IMR-90 (cell line): ENCODE results near the gene CRYBA4.

Experiments
- BHLHE40 ChIP-seq: fragments of 150-350 bp; IDR thresholded peaks from 2 replicates; pipeline ENCODE4 v1.6.1; 2016; ENCODE audit warnings: mild to moderate bottlenecking, low read depth, low read length
- CEBPB ChIP-seq: IDR thresholded peaks from 2 replicates; pipeline ENCODE4 v1.6.1; 2012; ENCODE audit warnings: low read depth, low read length, improper control_type of control experiment
- CHD1 ChIP-seq: IDR thresholded peaks from 2 replicates; pipeline ENCODE4 v1.6.1; 2012; ENCODE audit warnings: low read depth, low read length, improper control_type of control experiment
- FOS ChIP-seq: fragments of 150-350 bp; IDR thresholded peaks from 2 replicates; pipeline ENCODE4 v1.6.1; 2016; ENCODE audit warnings: low read depth, low read length
- MAFK ChIP-seq: IDR thresholded peaks from 2 replicates; pipeline ENCODE4 v1.6.1; 2012; ENCODE audit warnings: low read depth, low read length, improper control_type of control experiment
- MXI1 ChIP-seq: IDR thresholded peaks from 2 replicates; pipeline ENCODE4 v1.6.1; 2012; ENCODE audit warnings: low read depth, mild to moderate bottlenecking, low read length, moderate library complexity, borderline replicate concordance
- POLR2A ChIP-seq: IDR thresholded peaks from 2 replicates; pipeline ENCODE4 v1.6.1; 2012; ENCODE audit warnings: mild to moderate bottlenecking, low read depth, low read length
- RAD21 ChIP-seq: IDR thresholded peaks from 2 replicates; pipeline ENCODE4 v1.6.1; 2012; ENCODE audit warnings: low read length, improper control_type of control experiment
- RCOR1 ChIP-seq: IDR thresholded peaks from 2 replicates; pipeline ENCODE4 v1.6.1; 2012; ENCODE audit warnings: mild to moderate bottlenecking, low read length, improper control_type of control experiment; ENCODE audit not compliant: insufficient replicate concordance
- RFX5 ChIP-seq: IDR thresholded peaks from 2 replicates; pipeline ENCODE4 v1.8.0; 2012; ENCODE audit warnings: low read depth, mild to moderate bottlenecking, low read length, moderate library complexity
- SMC3 ChIP-seq: fragments of 150-350 bp; IDR thresholded peaks from 2 replicates; pipeline ENCODE4 v1.6.1; 2016; ENCODE audit warnings: low read depth, mild to moderate bottlenecking, antibody characterized with exemption, low read length, moderate library complexity
- TF ChIP-seq, protein P1 (sequence below): conservative IDR thresholded peaks from 2 replicates; pipeline ENCODE4 v1.5.1; 2012; ENCODE audit warnings: mild to moderate bottlenecking, low read depth, low read length, improper control_type of control experiment
- TF ChIP-seq, protein P2 (sequence below): fragments of 150-350 bp; IDR thresholded peaks from 2 replicates; pipeline ENCODE4 v1.6.1; 2016; ENCODE audit warnings: low read depth, mild to moderate bottlenecking, low read length, moderate library complexity, borderline replicate concordance

DNA sequence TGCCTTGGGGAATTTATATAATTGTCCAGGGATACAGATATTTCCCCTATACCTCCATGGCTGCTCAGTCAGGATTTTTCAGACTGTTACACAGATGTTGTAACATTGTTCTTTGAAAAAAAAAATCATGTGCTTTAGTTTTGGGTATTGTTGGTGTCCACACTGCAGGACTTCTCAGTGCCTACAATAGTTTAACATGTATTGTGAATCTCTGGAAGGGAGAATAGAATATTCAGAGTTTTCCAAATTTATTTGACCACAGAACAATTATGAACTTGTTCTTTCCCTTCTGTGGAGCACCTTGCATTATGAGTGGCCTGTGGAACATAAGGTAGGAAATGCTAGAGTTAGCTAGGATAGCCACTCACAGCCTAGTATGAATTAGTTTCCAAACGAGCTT is 14.5 kb downstream of the CRYBA4 start:
- TF ChIP-seq POLR2A (no peak), CEBPB (no peak), MXI1 (no peak), CHD1 (no peak), FOS (no peak), RCOR1 (no peak), MAFK (no peak), SMC3 (no peak), BHLHE40 (no peak), RAD21 (no peak), RFX5 (no peak)
- TF ChIP-seq, protein P1, sequence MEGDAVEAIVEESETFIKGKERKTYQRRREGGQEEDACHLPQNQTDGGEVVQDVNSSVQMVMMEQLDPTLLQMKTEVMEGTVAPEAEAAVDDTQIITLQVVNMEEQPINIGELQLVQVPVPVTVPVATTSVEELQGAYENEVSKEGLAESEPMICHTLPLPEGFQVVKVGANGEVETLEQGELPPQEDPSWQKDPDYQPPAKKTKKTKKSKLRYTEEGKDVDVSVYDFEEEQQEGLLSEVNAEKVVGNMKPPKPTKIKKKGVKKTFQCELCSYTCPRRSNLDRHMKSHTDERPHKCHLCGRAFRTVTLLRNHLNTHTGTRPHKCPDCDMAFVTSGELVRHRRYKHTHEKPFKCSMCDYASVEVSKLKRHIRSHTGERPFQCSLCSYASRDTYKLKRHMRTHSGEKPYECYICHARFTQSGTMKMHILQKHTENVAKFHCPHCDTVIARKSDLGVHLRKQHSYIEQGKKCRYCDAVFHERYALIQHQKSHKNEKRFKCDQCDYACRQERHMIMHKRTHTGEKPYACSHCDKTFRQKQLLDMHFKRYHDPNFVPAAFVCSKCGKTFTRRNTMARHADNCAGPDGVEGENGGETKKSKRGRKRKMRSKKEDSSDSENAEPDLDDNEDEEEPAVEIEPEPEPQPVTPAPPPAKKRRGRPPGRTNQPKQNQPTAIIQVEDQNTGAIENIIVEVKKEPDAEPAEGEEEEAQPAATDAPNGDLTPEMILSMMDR: no peak
- TF ChIP-seq, protein P2, sequence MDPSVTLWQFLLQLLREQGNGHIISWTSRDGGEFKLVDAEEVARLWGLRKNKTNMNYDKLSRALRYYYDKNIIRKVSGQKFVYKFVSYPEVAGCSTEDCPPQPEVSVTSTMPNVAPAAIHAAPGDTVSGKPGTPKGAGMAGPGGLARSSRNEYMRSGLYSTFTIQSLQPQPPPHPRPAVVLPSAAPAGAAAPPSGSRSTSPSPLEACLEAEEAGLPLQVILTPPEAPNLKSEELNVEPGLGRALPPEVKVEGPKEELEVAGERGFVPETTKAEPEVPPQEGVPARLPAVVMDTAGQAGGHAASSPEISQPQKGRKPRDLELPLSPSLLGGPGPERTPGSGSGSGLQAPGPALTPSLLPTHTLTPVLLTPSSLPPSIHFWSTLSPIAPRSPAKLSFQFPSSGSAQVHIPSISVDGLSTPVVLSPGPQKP: no peak
